Stimulated activated CD8-positive, alpha-beta memory T cell treated with anti-CD3 and anti-CD28 coated beads, Interleukin-2, amount 100 ng/mL, for 48 hours (primary cell): ENCODE results near the gene TNS4.

ENCODE experiments used
- DNase-seq, 2 donors: peaks; one replicate each; pipeline ENCODE4 v3.0.0-alpha.2; 2020; ENCODE audit warnings: low read depth in 2 of 2

The TNS4 gene

DNA sequence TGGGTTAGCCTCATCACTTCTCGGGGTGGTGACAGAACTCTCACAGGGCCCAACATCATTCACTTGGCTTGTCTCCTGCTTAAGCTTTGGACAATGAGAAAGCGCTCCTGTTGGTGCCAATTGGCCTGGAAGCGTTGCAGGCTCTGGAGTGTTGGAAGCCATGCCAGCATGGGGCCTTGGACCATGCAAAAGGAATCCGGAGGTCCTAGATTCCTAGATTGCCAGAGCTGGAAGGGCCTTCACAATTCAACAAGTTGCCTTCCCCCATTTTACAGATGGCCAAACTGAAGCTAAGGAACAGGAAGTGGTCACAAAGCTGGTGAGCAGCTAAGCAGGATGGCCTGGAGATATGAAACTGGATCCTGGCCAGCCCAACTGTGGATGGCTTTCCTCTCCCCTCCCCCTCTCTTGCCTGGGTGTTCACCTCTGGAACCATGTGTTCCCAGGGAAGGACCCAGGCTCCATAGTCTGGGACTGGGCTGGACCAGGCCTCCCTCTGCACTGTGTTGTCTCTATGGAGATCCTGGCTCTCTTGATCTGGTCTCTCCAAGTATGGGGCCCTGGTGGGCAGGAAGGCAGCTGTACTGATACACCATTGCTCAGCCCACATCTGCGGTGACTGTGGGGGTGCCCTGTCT is 64.2 kb downstream of the TNS4 start:
- DNase-seq = no peak

- no peak for DNase-seq
Measured at GRCh38 chr17:40436636-40437035, 64.8 kb downstream of the TNS4 start.

DNA sequence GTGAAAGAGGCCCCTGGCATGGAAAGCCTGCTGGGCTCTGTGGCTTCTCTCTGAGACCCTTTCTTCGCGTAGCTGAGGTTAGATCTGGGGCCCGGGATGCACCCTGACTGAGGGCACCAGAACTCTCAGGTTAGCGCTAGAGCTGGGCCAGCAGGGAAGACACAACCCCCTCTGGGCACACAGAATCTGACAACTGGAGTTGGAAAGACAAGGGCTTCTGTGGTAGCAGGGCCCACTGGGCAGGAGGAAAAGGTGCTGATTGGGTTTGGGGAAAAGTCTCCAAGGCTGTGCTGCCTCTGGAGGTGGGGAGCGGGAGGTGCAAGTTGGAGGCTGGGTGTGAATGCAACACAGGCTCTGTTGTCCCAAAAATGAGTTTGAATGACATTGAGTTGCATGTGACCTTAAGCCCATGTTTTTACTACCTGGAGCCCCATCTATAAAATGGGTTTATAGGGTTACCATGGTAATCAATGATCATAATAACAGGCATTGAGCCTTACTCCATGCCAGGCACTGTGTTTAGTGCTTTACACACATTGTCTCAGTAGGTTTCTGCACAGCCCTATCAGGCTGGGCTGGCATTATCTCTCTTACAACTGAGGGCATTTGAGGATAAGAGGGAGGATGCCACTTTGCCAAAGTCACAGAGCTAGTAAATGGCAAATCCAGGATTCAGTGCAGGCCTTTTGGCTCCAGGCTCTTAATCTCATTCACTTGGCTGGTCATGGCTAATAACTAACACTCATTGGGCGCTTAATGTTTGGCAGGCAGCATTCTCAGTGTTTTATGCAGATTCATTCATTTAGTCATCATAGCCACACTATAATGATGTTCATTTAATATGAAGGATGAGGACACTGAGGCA is 67.6 kb downstream of the TNS4 start:
- no peak for DNase-seq

DNA sequence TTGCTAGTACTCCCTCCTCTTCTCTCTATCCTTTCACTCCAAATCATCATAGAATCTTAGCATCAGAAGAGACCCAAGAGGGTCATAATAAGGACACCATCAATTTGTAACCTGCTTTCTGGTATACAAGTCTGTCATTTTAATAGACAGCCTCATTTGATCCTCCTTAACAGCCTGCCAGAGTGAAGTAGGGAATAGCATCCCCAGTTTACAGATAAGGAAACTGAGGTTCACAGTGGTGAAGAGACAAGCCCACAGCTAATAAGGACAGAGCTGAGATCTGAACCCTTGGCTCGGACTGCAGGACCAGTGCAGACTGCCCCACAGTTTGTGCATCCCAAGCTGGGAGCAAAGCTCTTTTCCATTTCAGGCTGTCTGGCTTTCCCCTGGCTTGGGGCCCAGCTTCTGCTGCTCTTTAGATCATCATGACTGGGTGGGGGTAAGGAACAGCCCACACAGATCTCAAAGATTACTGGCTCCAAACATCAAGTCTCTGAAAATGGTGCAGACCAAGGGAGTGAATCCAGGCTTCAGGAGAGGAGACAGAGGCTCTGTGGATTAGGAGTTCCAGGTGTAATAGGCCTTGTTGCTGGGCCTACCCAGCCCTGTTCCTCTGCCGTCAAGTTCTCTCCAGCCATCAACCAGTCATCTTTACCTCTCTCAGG is 68.4 kb downstream of the TNS4 start:
- DNase-seq = no peak

GRCh38 chr17:40431231-40431602 is 70.2 kb downstream of the TNS4 start:
- no peak for DNase-seq

DNA sequence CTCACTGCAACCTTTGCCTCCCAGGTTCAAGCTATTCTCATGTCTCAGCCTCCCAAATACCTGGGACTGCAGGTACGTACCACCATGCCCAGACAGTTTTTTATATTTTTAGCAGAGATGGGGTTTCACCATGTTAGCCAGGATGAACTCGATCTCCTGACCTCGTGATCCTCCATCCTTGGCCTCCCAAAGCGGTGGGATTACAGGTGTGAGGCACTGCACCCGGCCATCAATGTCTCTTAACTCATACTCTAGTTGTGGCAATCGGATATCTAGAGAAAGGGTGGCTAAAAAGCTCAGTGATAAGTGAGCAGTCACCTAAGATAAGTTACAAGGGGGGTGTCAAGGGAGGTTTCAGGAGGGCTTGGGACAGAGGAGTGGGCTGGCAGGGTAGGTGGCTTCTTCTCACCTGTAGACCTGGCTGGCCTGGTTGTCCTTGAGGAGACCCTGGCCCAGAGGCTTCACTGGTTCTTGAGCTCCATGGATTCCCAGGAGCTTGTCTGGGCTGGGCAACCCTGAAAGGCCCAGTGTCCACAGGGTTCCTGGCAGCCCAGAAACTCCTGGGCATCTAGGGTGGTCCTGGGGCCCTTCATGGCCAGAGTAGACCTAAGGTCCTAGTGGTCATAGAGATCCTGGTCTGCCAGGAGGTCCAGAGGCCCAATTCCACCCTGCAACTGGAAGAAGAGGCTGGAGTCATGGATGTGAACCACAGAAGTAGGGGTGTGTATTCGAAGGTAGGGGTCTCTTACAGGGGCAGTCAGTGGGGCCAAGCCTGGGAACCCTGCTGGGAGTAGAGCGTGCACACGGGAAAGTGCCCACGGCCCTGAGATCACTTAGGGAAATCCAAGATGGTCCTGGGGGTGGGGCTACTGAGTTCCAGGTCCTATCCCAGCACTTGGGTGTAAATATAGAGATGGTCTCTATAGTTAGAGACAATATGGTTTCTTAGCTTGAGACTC is 70.9 kb downstream of the TNS4 start:
- DNase-seq = no peak

GRCh38 chr17:40427002-40427491 is 74.4 kb downstream of the TNS4 start:
- DNase-seq = no peak
